ENCODE measurements around the gene TMEM254.
"Not testable (repeated sequence)": the region's sequence is repeated elsewhere in the genome, so short reads cannot be mapped to it uniquely, and the experiment has no call there.

The TMEM254 gene
- 6.1 to 11.0 (median 9.6) reads per million in 3 experiments for total RNA-seq

- DNase-seq, result peak; percentile 82
Measured at GRCh38 chr10:80078448-80079311, at the start of gene TMEM254. TSS of gene TMEM254 (plus strand) at chr10:80078665. CDS start at chr10:80078700, 35 bp downstream.

- DNase-seq, result not testable (repeated sequence)
Measured at GRCh38 chr10:80029205-80029604, 49.3 kb upstream of the TMEM254 start.

- not testable (repeated sequence) for DNase-seq
Measured at GRCh38 chr10:80029865-80030264, 48.6 kb upstream of the TMEM254 start.

- no peak for DNase-seq
Measured at GRCh38 chr10:80032503-80032902, 46.0 kb upstream of the TMEM254 start.

- DNase-seq, result not testable (repeated sequence)
Measured at GRCh38 chr10:80034766-80035165, 43.7 kb upstream of the TMEM254 start.

GRCh38 chr10:80035430-80035829, 43.0 kb upstream of the TMEM254 start:
- DNase-seq, result not testable (repeated sequence)

GRCh38 chr10:80036921-80037500, 41.5 kb upstream of the TMEM254 start:
- not testable (repeated sequence) for DNase-seq

- not testable (repeated sequence) for DNase-seq
Measured at GRCh38 chr10:80038226-80038625, 40.2 kb upstream of the TMEM254 start.

GRCh38 chr10:80041162-80041561, 37.3 kb upstream of the TMEM254 start:
- no peak for DNase-seq

- DNase-seq, result not testable (repeated sequence)
Measured at GRCh38 chr10:80044935-80045334, 33.5 kb upstream of the TMEM254 start.

- peak; percentile 43 for DNase-seq
Measured at GRCh38 chr10:80046629-80047441, 31.6 kb upstream of the TMEM254 start.

- no peak for DNase-seq
Measured at GRCh38 chr10:80050752-80051151, 27.7 kb upstream of the TMEM254 start.

GRCh38 chr10:80051993-80052392, 26.5 kb upstream of the TMEM254 start:
- no peak for DNase-seq

GRCh38 chr10:80055760-80056159, 22.7 kb upstream of the TMEM254 start:
- no peak for DNase-seq

- DNase-seq, result no peak
Measured at GRCh38 chr10:80057171-80057570, 21.3 kb upstream of the TMEM254 start.

- no peak for DNase-seq
Measured at GRCh38 chr10:80064120-80064886, 14.2 kb upstream of the TMEM254 start.

- no peak for DNase-seq
Measured at GRCh38 chr10:80066809-80067208, 11.7 kb upstream of the TMEM254 start.

- not testable (repeated sequence) for DNase-seq
Measured at GRCh38 chr10:80067821-80068220, 10.6 kb upstream of the TMEM254 start.

GRCh38 chr10:80068270-80068669, 10.2 kb upstream of the TMEM254 start:
- no peak for DNase-seq

GRCh38 chr10:80070057-80070456, 8.4 kb upstream of the TMEM254 start:
- DNase-seq, result no peak

GRCh38 chr10:80072584-80072983, 5.9 kb upstream of the TMEM254 start:
- DNase-seq, result no peak

- DNase-seq, result no peak
Measured at GRCh38 chr10:80075781-80076180, 2.7 kb upstream of the TMEM254 start.
